CD4-positive, alpha-beta T cell treated with Interferon alpha-2 for 1 hour (primary cell): ENCODE measurements around the gene MRC1.
A peak's percentile ranks its signal among the peaks of the same experiment; 100 is the strongest.

Source experiments
- DNase-seq, 2 donors: peaks; one replicate each; pipeline ENCODE4 v3.0.0-alpha.2; 2020 to 2022

MRC1 gene

GRCh38 chr10:17795813-17796594, 13.1 kb upstream of the MRC1 start:
- no peak for DNase-seq

GRCh38 chr10:17801507-17801906, 7.6 kb upstream of the MRC1 start:
- no peak for DNase-seq

GRCh38 chr10:17802350-17802749, 6.8 kb upstream of the MRC1 start:
- no peak for DNase-seq

GRCh38 chr10:17802976-17803375, 6.2 kb upstream of the MRC1 start:
- no peak for DNase-seq

- no peak for DNase-seq
Measured at GRCh38 chr10:17805330-17805729, 3.8 kb upstream of the MRC1 start.

- DNase-seq, result peak in 1 of 2 donors; percentile 28
Measured at GRCh38 chr10:17805921-17806577, 3.1 kb upstream of the MRC1 start.

GRCh38 chr10:17811146-17811865, 2.2 kb downstream of the MRC1 start:
- DNase-seq, result no peak

- no peak for DNase-seq
Measured at GRCh38 chr10:17814973-17815372, 5.8 kb downstream of the MRC1 start.

- DNase-seq, result no peak
Measured at GRCh38 chr10:17816199-17816598, 7.1 kb downstream of the MRC1 start.

GRCh38 chr10:17817316-17817715, 8.2 kb downstream of the MRC1 start:
- no peak for DNase-seq

- no peak for DNase-seq
Measured at GRCh38 chr10:17817790-17818189, 8.6 kb downstream of the MRC1 start.

- no peak for DNase-seq
Measured at GRCh38 chr10:17819836-17820235, 10.7 kb downstream of the MRC1 start.

- DNase-seq, result no peak
Measured at GRCh38 chr10:17820943-17821342, 11.8 kb downstream of the MRC1 start.

GRCh38 chr10:17821893-17822292, 12.7 kb downstream of the MRC1 start:
- no peak for DNase-seq

- no peak for DNase-seq
Measured at GRCh38 chr10:17831341-17831740, 22.2 kb downstream of the MRC1 start.

- no peak for DNase-seq
Measured at GRCh38 chr10:17831896-17832295, 22.7 kb downstream of the MRC1 start.

- DNase-seq, result no peak
Measured at GRCh38 chr10:17833656-17834055, 24.5 kb downstream of the MRC1 start.

- DNase-seq, result no peak
Measured at GRCh38 chr10:17835688-17836087, 26.5 kb downstream of the MRC1 start.

GRCh38 chr10:17836942-17837341, 27.8 kb downstream of the MRC1 start:
- no peak for DNase-seq

- no peak for DNase-seq
Measured at GRCh38 chr10:17838080-17838648, 29.0 kb downstream of the MRC1 start.

- no peak for DNase-seq
Measured at GRCh38 chr10:17841050-17841449, 31.9 kb downstream of the MRC1 start.

- no peak for DNase-seq
Measured at GRCh38 chr10:17842641-17843040, 33.5 kb downstream of the MRC1 start.

GRCh38 chr10:17847585-17848296, 38.6 kb downstream of the MRC1 start:
- DNase-seq, result peak in 1 of 2 donors; percentile 19
